ENCODE measurements around the gene TOLLIP. TPM values are rescaled to one million over a fixed set of nuclear protein-coding genes. Genes with fewer than 3 reads are reported as not detected.
A peak's percentile ranks its signal among the peaks of the same experiment; 100 is the strongest.

Gene TOLLIP
- total RNA-seq, 1 experiment from 2014 or later: 32.3 TPM

DNA sequence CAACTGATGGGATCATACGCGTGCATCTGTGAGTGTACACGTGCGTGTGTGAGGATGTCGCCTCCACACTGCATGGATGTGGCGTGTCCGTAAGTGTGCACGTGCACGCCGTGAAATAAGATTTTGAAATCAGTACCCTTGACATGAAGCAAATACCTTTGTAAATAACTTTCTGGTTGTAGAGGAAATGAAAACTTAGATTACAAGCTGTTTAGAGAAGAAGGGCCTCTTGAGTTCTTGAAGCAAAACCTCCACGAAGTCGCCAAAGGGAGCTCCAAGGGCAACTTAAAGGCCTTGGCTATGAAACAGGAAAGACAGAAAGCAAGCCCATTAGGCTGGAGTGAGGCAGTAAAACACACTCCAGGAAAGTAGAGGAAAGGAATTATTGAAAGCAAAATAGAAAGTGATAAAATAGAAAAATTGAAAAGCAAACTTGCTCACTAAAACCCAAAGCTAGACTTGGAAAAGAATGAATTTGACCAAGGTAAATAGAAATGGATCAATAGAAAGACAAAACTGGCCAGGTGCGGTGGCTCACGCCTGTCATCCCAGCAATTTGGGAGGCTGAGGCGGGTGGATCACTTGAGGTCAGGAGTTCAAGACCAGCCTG, 29.7 kb upstream of the TOLLIP start:
- no peak overlapping the region for H4K91ac ChIP-seq (ENCODE audit: insufficient read length, low read depth, low read length)
- no peak overlapping the region for H2BK12ac ChIP-seq (ENCODE audit: insufficient read length, low read depth, low read length)
- no peak overlapping the region for H2AK5ac ChIP-seq (ENCODE audit: insufficient read length, low read length)
- peaks cover 9% of the 10 kb centered on the region; the same call in 1 of the 2 replicates for H3K27me3 ChIP-seq (ENCODE audit: insufficient read depth, low read length)
- Mint-ChIP-seq H3K27me3 (ENCODE audit: low read depth) (peaks cover 29% of the 10 kb centered on the region), H3K36me3 (ENCODE audit: insufficient read depth in 1 of 3, low read depth in 3 of 3) (peaks cover 0 to 10% (median 6%) of the 10 kb centered on the region in 3 experiments; a peak in 6 of 7 replicates), H3K27ac (no peak overlapping the region), H3K4me3 (no peak overlapping the region), H3K9me3 (peaks cover 13 to 23% of the 10 kb centered on the region in 2 experiments), H3K4me1 (peaks cover 5 to 8% of the 10 kb centered on the region in 2 experiments; a peak in 3 of 4 replicates)
- H3K79me2 ChIP-seq (ENCODE audit: insufficient read depth, low read length): no peaks in the 10 kb centered on the region
- no peaks in the 10 kb centered on the region for H3K79me1 ChIP-seq (ENCODE audit: insufficient read depth, low read depth, low read length, poor library complexity, severe bottlenecking)
- H2AFZ ChIP-seq (ENCODE audit: low read length): no peak overlapping the region
- H4K8ac ChIP-seq (replicated peaks; ENCODE audit: insufficient read length, low read depth, low read length): no peak overlapping the region
- H3K23ac ChIP-seq (ENCODE audit: insufficient read length, low read depth, low read length): no peak overlapping the region
- H3K14ac ChIP-seq (ENCODE audit: insufficient read depth, low read length): no peak overlapping the region
- no peaks in the 10 kb centered on the region for H3K9me3 ChIP-seq (ENCODE audit: control insufficient read depth, low read depth, low read length)
- DNase-seq: peak; percentile 14
- H3K18ac ChIP-seq (ENCODE audit: insufficient read length, low read depth, low read length): no peak overlapping the region
- no peak overlapping the region for H2BK5ac ChIP-seq (ENCODE audit: insufficient read length, low read length)
- no peak overlapping the region for H2BK15ac ChIP-seq (ENCODE audit: low read depth, low read length)
- H4K20me1 ChIP-seq (ENCODE audit: control insufficient read depth, insufficient read depth, insufficient read length): no peaks in the 10 kb centered on the region
- no peak overlapping the region for H3K27ac ChIP-seq (ENCODE audit: insufficient read length, low read depth, low read length)
- no peak overlapping the region for H3T11ph ChIP-seq (ENCODE audit: low read length)
- no peak overlapping the region for H3K4ac ChIP-seq (ENCODE audit: low read depth, low read length)
- H3K56ac ChIP-seq (ENCODE audit: insufficient read length, low read depth, low read length): no peak overlapping the region
- no peak overlapping the region for H3K9ac ChIP-seq (ENCODE audit: extremely low read depth, insufficient read length, low read length)
- H4K5ac ChIP-seq (ENCODE audit: insufficient read length, low read depth, low read length): no peak overlapping the region
- peaks cover 7% of the 10 kb centered on the region for H3K23me2 ChIP-seq (ENCODE audit: insufficient read length, low read depth, low read length, poor library complexity, severe bottlenecking)
- TF ChIP-seq, protein P1, sequence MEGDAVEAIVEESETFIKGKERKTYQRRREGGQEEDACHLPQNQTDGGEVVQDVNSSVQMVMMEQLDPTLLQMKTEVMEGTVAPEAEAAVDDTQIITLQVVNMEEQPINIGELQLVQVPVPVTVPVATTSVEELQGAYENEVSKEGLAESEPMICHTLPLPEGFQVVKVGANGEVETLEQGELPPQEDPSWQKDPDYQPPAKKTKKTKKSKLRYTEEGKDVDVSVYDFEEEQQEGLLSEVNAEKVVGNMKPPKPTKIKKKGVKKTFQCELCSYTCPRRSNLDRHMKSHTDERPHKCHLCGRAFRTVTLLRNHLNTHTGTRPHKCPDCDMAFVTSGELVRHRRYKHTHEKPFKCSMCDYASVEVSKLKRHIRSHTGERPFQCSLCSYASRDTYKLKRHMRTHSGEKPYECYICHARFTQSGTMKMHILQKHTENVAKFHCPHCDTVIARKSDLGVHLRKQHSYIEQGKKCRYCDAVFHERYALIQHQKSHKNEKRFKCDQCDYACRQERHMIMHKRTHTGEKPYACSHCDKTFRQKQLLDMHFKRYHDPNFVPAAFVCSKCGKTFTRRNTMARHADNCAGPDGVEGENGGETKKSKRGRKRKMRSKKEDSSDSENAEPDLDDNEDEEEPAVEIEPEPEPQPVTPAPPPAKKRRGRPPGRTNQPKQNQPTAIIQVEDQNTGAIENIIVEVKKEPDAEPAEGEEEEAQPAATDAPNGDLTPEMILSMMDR (conservative IDR thresholded peaks at IDR 0.05): no peak
- H2BK20ac ChIP-seq (ENCODE audit: low read depth, low read length, poor library complexity, severe bottlenecking): no peak overlapping the region
- no peak overlapping the region for H2BK120ac ChIP-seq (ENCODE audit: low read depth, low read length, poor library complexity, severe bottlenecking)
- WGBS (ENCODE audit: extremely low coverage, insufficient read length, low lambda C conversion rate): no CpG with 5 or more reads among the region's 15 CpGs
- H3K4me1 ChIP-seq (ENCODE audit: insufficient read depth, low read length): no peaks in the 10 kb centered on the region
- no peak overlapping the region for H3K4me2 ChIP-seq (ENCODE audit: insufficient read depth, insufficient read length, low read length)

Data from H9 (cell line).